Stimulated activated CD4-positive, alpha-beta T cell treated with anti-CD3 and anti-CD28 coated beads, Interleukin-1b, Interleukin-23, amount 100 ng/mL, for 1 hour (primary cell): ENCODE measurements around the gene PLPP7.

ENCODE experiments used
- DNase-seq, 2 donors: peaks; one replicate each; pipeline ENCODE4 v3.0.0-alpha.2; 2020; ENCODE audit warnings: low read depth in 2 of 2

The PLPP7 gene

DNA sequence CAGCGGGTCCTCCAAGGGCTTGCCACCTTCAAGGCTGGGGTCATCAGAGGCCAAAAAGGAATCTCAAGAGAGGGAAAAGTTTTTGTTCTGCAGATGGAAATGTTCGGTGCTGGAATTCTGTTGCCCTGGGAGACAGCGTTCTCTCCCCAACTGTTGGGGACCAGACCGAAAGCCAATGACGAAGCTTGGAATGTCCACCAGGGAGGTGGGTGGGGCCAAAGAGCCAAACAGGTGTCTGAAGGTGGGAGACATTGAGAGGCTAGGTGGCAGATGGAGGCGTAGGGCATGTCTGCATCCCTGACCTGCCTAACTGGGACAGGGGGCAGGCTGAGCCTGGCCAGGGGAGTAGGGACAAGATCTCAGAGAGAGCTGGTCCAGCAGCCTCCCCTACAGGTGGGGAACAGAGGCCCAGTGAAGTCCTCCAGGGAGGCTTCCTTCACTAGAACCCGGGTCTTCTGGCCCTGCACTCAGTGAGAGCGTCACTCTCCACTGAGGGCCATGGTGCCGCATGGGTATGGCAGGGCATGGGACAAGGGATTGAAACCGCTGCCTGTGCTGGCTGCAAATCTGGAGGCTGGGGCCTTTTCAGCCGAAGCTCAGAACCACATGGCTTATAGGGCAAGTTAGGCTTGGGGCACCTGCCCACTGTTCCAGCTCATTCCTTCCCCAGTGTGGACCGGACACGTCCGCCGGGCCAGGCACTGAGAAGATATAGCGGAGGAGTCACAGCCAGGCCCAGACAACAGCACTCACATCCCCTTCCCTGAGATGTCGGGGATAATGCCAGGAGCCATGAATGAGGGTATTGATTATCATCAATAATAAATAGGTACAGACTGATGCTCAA lies 8.2 kb upstream of the PLPP7 start:
- DNase-seq = no peak

DNA sequence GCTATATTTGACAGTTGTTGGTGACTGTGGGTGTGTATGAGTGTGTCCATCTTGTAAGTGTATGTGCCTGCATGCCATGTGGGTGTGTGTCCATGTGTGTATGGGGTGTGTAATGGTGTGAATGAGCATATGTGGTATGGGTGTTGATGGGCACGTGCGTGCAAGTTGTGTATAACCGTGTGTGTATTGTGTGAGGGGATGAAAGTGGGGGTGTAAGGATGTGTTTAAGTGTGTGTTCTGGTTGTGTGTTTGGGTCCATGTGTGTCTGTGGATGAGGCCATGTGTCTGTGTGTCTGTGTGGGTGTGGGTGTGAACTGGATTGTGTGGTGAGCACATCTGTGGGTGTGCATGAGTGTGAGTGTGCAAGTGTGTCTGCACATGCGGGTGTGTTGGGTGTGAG lies 7.3 kb upstream of the PLPP7 start:
- DNase-seq = no peak

DNA sequence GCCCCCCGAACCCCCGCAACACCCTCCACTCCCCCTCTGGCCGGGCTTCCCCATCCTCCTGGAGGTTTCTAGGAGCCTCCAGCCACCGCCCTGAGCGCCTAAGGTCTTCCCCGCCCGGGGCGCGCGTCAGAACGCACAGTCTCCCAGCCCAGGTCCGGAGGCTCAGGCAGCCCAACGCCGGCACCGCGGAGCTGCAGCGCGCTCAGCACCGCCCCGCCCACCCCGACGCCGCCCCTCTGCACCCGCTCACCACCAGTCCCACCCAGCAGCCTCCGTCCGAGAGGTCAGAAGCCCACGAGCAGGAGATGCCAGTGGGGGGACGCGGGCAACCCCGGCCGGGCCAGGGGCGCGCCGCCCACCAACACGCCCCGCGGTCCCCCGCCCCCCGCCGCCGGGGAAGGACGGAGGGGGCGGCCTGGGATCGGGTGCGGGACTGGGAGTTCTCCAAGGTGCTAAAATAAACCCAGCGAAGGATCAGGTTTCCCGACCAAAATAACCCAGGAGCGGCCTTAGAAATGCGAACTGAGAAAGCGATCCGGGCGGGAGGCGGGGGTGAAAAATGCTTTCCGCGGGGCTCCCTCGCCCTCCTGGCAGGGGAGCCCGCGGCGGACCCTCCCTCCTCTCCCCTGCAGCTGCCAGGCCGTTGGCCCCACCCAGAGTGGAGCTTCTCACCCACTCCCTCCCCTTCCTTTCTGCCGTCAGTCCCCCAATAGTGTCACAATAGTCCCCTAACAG lies 6.7 kb upstream of the PLPP7 start:
- no peak for DNase-seq

DNA sequence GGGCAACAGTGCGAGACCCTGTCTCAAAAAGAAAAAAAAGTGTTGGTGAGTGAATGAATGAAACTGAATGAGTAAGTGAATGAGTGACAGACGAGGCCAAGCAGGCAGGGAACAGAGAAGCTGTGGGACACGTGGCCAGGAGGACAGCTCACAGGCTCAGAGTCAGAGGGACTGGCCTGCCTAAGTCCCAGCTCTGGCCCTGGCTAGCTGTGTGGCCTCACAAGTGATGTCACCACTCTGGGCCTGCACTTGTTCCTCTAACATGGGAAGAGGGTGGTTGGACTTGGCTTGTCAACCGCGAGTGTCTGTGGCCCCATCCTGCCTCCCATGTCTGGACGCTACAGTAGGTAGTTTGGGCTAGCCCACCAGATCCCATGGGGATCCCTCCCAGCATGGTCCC lies 4.7 kb upstream of the PLPP7 start:
- no peak for DNase-seq

DNA sequence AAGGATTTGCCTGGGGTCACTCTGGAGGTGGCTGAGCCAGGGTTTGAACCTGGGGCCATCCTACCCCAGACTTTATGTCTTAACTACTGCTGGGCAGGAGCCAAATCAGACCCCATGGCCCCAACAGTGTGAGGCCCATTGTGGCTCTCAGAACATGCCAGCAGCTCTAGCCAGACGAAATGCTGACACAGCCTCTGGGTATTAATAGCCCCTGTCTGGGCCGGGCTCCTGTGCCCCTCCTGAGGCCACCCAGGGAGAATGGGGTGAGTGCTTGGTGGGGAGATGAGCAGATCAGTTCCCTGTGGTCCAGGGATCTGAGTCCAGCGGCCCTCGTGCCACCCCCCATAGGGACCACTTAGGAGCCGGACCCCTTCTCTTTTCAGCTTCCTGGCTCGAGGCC lies 2.2 kb upstream of the PLPP7 start:
- DNase-seq = no peak

DNA sequence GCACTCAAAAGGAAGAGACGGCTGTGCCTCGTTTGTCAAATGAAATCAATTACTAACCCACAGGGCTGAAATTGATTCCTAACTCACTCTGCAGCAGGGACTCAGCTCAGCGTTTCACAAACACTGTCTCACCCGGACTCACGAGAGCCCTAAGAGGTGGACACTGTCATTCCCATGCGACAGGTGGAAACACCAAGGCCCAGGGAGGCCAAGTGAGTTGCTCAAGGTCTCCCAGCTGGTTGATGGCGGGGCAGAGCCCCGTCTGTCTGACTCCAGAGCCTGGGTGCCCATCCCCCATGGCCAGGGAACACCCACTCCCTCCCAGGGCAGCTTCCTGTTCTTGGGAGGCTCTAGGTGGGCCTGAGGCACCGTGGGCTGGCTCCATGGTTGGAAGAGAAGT lies 1.3 kb upstream of the PLPP7 start:
- DNase-seq = no peak

DNA sequence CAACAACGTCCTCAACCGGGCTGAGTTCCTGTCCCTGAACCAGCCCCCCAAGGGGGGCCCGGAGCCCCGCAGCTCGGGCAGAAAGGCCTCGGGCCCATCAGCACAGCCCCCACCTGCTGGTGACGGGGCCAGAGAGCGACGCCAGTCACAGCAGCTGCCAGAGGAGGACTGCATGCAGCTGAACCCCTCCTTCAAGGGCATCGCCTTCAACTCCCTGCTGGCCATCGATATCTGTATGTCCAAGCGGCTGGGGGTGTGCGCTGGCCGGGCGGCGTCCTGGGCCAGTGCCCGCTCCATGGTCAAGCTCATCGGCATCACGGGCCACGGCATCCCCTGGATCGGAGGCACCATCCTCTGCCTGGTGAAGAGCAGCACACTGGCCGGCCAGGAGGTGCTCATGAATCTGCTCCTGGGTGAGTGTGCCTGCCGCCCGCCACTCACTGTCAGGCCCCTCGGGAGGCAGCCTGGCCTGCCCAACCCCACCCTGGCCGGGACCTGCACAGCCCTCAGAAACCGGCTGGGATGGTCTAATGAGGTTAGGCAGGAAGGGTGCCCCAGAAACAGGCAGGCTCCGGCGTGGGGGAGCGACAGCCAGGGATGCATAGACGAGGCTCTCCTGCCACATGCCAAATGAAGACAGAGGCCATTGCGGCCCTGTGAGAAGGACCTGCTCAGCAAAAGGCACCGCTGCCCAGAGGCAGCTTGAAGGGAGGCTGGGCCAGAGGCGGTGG lies 678 bp downstream of the PLPP7 start:
- DNase-seq = no peak

DNA sequence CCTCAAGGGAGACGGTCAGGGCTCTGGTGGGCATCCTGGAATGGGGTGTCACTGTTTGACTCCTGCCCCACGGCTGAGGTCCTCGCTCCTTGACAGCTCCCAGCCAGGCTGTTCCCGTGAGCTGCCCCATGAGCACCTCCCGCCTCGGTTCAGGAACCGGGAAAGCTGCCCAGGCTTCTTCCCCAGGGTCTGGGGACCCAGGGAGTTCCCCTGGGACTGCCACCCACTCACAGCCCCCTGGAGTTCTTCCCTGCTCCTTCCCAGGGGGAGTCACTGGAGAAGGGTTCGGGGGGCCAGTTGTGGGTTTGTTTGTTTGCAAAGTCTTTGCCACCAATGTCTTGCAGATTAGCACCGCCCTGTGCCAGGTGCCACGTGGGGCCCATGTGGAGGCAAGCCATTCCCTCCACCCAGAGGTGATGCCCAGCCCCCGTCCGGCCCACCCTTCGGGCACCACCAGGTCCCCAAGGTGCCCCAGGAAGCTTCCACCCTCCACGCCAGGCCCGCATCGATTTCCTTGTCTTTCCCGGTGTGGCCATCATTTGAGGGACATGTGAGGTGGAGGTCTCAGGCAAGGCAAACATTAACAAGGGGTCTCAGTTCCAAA lies 1.3 kb downstream of the PLPP7 start:
- no peak for DNase-seq

DNA sequence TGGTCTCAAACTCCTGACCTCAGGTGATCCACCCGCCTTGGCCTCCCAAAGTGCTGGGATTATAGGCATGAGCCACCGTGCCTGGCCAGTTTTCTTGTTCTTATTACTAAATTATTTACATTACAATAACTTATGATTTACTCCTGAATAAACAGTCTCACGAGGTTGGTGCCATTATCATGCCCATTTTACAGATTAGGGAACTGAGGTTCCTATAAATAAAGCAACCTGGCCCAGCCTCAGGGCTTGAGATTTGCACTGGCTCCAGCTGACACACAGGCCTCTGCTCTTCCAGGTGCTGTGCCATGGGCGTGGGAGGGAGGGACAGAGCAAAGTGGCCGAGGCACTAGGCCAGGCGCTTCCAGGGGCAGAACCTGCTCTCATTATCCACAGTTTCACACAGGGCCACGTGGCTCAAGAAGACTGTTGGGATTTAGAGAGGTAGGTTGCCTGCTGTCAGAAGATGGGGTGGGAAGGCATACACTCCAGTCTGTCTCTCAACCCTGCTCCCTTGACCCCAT lies 2.3 kb downstream of the PLPP7 start:
- no peak for DNase-seq

DNA sequence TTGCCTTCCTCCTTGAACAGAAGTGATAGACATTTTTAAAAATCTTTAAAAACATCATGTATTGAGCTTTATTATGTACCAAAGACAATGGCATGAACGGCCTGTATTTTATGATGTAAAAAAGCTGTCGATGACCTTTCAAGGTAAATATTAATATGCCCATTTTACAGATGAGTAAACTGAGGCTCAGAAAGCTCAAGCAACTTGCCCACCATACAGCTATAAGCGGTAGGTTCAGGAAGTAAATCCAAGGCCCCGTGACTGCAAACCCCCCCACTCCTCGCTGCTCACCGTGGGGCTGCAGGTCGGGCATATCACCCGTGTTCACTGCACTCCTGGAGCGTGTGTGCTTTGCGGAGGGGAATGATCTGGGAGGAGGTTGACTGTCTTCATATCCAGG lies 3.4 kb downstream of the PLPP7 start:
- DNase-seq = no peak

DNA sequence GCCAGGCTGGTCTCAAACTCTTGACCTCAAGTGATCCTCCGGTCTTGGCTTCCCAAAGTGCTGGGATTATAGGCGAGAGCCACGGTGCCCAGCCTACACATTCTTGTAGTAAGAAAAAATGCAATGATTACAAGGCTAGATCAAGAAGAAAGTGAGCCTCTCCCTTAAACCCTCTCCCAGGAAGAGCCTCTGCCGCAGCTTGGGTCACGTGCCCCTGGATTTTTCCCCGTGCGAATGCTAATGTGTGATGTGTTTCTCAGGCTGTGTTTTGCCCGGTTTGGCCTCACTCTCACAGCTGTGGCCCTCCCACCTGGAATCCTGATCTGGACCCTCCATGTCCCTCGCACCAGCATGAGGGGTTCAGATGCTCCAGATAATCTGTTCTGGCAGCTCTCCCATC lies 6.9 kb downstream of the PLPP7 start:
- DNase-seq = no peak

DNA sequence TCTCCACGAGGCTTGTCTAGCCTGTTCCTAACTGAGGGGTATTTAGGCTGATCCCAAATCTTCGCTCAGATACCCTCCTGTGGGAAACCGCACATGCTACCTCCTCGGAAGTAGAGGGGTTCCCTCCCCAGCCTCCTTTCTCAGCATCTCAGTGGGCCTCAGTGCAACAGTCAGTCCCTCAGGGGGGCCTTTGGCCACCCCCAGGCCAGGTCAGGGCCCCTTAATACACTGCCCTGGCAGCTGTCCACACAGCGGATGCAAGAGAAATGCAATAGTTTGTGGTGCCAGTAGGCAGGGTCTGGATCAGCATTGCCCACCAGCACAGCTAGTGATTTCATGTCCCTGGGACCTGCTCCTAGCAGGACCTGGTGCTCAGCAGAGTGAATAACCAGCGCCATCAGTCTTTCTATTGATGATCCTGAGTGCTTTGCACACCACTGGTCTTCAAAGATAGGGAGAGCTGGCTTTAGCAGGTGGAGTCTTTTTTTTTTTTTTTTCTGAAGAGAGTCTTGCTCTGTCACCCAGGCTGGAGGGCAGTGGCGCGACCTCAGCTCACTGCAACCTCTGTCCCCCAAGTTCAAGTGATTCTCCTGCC lies 7.5 kb downstream of the PLPP7 start:
- no peak for DNase-seq

DNA sequence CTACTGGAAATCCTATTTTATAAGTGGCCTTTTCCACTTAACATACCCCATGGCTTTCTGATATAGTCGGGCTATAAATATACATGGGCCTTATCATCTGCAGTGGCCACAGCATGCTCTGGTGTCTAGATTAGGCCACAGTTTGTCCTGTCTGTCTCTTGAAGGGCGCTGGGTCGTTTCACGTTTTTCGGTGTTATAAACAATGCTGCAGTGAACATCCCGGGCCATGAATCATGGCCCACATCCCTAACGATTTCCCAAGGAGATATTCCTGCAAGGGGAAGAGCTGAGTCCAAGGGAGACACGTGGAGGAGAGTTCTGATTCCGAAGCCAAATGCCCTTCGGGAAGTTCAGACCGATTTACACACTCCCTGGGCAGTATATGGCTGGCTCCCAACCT lies 8.4 kb downstream of the PLPP7 start:
- DNase-seq = no peak

DNA sequence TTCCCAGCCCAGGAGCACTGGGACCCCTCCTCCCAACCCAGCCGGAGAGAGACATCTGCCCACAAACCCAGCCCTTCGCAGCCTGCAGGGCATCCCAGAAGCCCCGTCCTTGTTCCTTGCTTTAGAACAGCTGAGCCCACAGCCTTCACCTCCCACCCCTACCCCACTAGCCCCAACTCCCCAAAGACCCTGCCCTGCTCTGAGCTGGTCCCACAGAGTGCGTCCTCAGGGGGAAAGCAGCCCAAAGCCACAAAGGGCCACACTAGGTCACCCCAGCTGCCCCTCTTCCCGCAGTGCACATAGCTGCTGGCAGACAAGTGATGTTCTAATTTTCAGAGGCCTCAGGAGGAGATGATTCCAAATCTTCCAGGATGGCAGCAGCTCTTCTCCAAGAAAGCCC lies 8.8 kb downstream of the PLPP7 start:
- no peak for DNase-seq

DNA sequence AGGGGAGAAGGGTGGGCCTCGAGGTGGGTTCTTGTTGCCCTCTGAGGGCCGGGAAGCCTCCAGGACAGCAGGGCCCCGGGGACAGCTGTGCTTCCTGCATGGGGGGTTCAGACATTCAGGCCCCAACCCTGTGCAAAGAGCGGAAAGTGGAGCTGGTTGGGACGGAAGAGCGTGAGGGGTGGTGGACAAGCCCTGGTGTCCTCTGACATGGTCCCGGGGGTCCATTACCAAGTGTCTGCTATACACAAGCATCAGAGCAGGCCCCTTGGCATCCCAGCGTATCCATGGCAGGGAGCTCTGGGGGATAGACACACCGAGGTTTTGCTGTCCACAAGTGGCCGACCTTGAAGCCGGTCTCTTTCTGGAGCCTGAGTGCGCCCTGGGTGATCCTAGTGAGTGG lies 9.3 kb downstream of the PLPP7 start:
- no peak for DNase-seq

DNA sequence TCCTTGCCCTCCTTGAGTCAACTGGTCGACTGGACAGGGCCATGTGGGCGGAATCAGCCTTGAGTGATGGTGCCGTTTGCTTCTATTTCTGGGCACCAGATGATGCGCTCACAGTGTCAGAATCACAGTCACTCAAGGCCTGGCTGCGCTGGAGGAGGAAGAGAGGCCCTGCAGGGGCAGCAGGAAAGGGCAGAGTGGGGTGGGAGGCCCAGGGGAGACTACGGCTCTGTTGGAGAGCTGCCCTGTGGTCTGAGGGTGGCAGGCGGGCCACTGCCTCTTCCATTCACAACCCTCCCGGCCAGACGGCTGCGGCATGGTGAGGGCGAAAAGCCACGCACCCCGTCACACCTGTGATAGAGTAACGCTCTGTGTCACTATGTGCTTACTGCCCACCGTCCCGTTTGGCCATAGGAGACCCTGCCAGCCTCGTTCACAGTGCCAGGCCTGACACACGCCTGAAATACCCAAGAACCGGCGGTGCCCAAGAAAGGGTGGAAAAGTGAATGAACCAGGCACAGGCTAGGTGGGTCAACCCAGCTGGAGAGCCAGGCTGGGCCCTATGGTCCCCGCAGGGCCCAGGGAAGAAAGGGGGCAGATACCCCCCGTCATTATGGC lies 9.9 kb downstream of the PLPP7 start:
- DNase-seq = no peak

DNA sequence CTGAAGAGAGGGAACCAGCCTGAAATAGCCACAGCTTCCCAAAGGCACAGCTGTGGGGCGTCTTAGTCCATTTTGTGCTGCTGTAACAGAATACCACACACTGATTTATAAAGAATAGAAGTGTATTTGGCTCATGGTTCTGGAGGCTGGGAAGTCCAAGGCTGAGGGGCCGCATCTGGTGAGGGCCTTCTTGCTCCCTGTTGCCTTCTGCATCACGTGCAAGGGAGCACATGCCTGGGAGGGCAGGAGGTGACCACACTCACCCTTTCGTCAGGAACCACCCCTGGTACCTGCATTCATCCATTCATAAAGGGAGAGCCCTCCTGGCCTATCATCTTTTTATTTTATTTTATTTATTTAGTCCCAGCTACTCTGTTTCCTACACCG lies 10.4 kb downstream of the PLPP7 start:
- no peak for DNase-seq

DNA sequence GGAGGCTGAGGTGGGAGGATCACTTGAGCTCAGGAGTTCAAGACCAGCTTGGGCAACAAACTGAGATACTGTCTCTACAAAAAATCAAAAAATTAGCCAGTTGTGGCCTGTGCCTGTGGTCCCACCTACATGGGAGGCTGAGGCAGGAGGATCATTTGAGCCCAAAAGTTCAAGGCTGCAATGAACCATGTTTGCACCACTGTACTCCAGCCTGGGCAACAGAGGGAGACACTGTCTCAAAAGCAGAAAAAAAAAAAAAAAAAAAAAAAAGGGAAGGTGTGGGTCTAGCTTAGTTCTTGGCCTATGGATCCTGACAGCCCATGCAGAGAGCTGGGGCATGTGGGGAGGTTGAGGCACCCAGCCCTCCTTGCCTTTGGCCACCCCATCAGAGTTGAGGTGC lies 10.9 kb downstream of the PLPP7 start:
- DNase-seq = no peak

DNA sequence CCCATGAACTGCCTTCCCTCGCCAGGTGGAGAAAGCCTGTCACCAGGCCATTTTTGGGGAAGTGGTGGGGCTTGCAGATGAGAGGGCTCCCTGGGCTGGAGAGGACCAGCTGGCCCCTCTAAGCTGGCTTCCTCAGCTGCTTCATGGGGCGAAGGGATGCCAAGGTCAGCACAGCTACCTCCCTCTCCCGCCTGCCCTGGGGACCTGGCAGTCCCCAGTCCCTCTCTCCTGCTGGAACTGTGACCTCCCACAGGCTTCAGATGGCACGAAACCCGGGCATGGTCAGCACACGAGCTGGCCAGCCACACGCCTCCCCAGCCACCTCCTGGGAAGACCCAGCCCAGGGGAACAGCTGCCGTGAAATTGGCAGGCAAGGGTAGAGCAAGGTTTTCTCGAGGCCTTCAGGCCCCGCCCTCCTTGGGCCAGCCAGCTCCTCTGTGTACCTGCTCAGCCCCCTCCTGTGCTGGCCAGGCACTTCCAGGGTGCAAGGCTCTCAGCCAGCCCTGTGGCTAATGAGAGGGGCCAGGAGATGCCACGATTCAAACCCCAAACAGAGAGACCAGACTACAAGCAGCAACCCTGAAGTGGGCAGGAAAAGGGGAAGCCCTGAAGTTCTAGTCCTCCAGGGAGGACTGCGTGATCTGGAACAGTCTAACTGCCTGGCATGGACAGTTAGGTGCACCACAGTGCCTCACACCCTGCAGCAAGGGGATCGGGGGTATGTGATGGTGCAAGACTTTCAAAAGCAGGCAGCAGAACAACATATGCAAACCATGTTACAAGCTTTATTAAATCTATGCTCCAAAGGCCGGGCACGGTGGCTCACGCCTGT lies 12.9 kb downstream of the PLPP7 start:
- DNase-seq = no peak
